HEK293 (cell line): Measurements from ENCODE around the gene SYDE2.

ENCODE experiments used
- BCL11B ChIP-seq: fragments of 450-650 bp; formaldehyde crosslinking; IDR thresholded peaks from 2 replicates; pipeline ENCODE4 v1.5.1; 2016; ENCODE audit warnings: low read depth, missing biosample characterization, missing genetic modification characterization
- KLF16 ChIP-seq: fragments of 450-650 bp; formaldehyde crosslinking; IDR thresholded peaks from 2 replicates; pipeline ENCODE4 v1.5.1; 2017; ENCODE audit warnings: missing biosample characterization, missing genetic modification characterization
- KLF7 ChIP-seq: fragments of 450-650 bp; formaldehyde crosslinking; IDR thresholded peaks from 2 replicates; pipeline ENCODE4 v1.5.1; 2016; ENCODE audit warnings: missing biosample characterization, missing genetic modification characterization, borderline replicate concordance
- MZF1 ChIP-seq: fragments of 450-650 bp; formaldehyde crosslinking; IDR thresholded peaks from 2 replicates; pipeline ENCODE4 v1.5.1; 2017; ENCODE audit warnings: missing biosample characterization, missing genetic modification characterization, borderline replicate concordance
- ZBTB20 ChIP-seq: fragments of 450-650 bp; formaldehyde crosslinking; IDR thresholded peaks from 2 replicates; pipeline ENCODE4 v1.5.1; 2016; ENCODE audit warnings: missing biosample characterization, missing genetic modification characterization
- ZFHX2 ChIP-seq: fragments of 450-650 bp; formaldehyde crosslinking; conservative IDR thresholded peaks from 2 replicates; pipeline ENCODE4 v1.5.1; 2016; ENCODE audit warnings: missing biosample characterization, missing genetic modification characterization
- ZNF10 ChIP-seq: fragments of 450-650 bp; formaldehyde crosslinking; IDR thresholded peaks from 2 replicates; pipeline ENCODE4 v1.5.1; 2017; ENCODE audit warnings: missing biosample characterization, missing genetic modification characterization
- ZNF132 ChIP-seq: fragments of 450-650 bp; formaldehyde crosslinking; IDR thresholded peaks from 2 replicates; pipeline ENCODE4 v1.5.1; 2017; ENCODE audit warnings: missing biosample characterization, missing genetic modification characterization, borderline replicate concordance
- ZNF426 ChIP-seq: fragments of 450-650 bp; formaldehyde crosslinking; IDR thresholded peaks from 2 replicates; pipeline ENCODE4 v1.5.1; 2017; ENCODE audit warnings: missing biosample characterization, missing genetic modification characterization, mild to moderate bottlenecking, inconsistent platforms, moderate library complexity
- ZNF521 ChIP-seq: fragments of 450-650 bp; formaldehyde crosslinking; IDR thresholded peaks from 2 replicates; pipeline ENCODE4 v1.5.1; 2017; ENCODE audit warnings: missing biosample characterization, mild to moderate bottlenecking, missing genetic modification characterization
- ZNF585B ChIP-seq: fragments of 450-650 bp; formaldehyde crosslinking; IDR thresholded peaks from 2 replicates; pipeline ENCODE4 v1.5.1; 2016; ENCODE audit warnings: missing biosample characterization, missing genetic modification characterization
- ZNF624 ChIP-seq: fragments of 450-650 bp; formaldehyde crosslinking; IDR thresholded peaks from 2 replicates; pipeline ENCODE4 v1.5.1; 2017; ENCODE audit warnings: missing biosample characterization, missing genetic modification characterization
- ZNF707 ChIP-seq: fragments of 450-650 bp; formaldehyde crosslinking; IDR thresholded peaks from 2 replicates; pipeline ENCODE4 v1.5.1; 2016; ENCODE audit warnings: missing biosample characterization, missing genetic modification characterization
- ZNF785 ChIP-seq: fragments of 450-650 bp; formaldehyde crosslinking; IDR thresholded peaks from 2 replicates; pipeline ENCODE4 v1.5.1; 2016; ENCODE audit warnings: missing biosample characterization, missing genetic modification characterization
- ZNF843 ChIP-seq: fragments of 450-650 bp; formaldehyde crosslinking; IDR thresholded peaks from 2 replicates; pipeline ENCODE4 v1.5.1; 2016; ENCODE audit warnings: missing biosample characterization, missing genetic modification characterization
- TF ChIP-seq, protein P1 (sequence below): fragments of 450-650 bp; formaldehyde crosslinking; IDR thresholded peaks from 2 replicates; pipeline ENCODE4 v1.5.1; 2016; ENCODE audit warnings: missing biosample characterization, missing genetic modification characterization, borderline replicate concordance
- TF ChIP-seq, protein P2 (sequence below): fragments of 450-650 bp; formaldehyde crosslinking; conservative IDR thresholded peaks from 2 replicates; pipeline ENCODE4 v1.5.1; 2016; ENCODE audit warnings: low read depth, missing biosample characterization, missing genetic modification characterization
- TF ChIP-seq, protein P3 (sequence below): fragments of 450-650 bp; formaldehyde crosslinking; IDR thresholded peaks from 2 replicates; pipeline ENCODE4 v1.5.1; 2016; ENCODE audit warnings: missing biosample characterization, missing genetic modification characterization
- TF ChIP-seq, protein P4 (sequence below): fragments of 450-650 bp; formaldehyde crosslinking; IDR thresholded peaks from 2 replicates; pipeline ENCODE4 v1.5.1; 2017; ENCODE audit warnings: missing biosample characterization, missing genetic modification characterization
- TF ChIP-seq, protein P5 (sequence below): fragments of 450-650 bp; formaldehyde crosslinking; IDR thresholded peaks from 2 replicates; pipeline ENCODE4 v1.5.1; 2016; ENCODE audit warnings: missing biosample characterization, missing genetic modification characterization, low read depth
- TF ChIP-seq, protein P6 (sequence below): fragments of 450-650 bp; IDR thresholded peaks from 2 replicates; pipeline ENCODE4 v1.5.1; 2018; ENCODE audit warnings: missing biosample characterization, mild to moderate bottlenecking, missing genetic modification characterization

Gene SYDE2

DNA sequence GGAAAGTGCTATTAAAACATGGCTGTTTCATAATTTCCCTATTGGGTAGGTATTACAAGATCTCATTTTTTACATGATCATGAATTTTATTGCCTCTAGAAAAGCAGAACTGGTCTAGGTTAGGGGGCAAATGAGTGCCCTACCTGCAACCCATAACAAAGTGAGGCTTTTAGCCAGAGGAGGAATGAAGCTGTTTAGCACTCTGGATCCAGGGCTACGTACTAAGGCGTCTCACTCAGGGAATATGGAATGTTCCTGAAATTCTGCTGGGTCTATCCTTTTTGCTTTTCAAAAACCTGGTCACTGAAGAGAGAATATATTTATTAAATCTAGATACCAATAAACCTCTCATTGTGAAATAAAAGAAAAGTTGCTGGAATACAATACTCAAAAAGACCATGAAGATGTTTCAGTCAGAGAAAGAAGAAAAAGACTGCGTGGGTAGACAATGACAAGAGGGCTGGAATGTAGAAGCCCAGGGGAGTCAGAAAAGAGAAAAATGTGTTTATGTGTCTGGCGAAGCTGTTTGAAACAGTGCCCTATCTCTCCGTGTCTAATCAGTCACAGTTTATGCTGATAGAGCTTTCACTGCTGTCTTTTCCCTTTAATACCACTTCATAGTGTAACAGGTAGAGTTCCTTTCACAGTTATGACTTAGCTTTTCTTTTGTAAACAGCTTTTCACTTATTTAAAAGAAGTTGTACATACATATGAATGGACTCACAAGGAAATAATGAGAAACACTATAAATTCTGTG, 25.0 kb upstream of the SYDE2 start (continued):
- TF ChIP-seq ZNF707, result no peak
- TF ChIP-seq ZNF521 (tag by site-specific recombination), result no peak
- TF ChIP-seq ZNF426 (tag by site-specific recombination), result no peak
- TF ChIP-seq, protein P1, sequence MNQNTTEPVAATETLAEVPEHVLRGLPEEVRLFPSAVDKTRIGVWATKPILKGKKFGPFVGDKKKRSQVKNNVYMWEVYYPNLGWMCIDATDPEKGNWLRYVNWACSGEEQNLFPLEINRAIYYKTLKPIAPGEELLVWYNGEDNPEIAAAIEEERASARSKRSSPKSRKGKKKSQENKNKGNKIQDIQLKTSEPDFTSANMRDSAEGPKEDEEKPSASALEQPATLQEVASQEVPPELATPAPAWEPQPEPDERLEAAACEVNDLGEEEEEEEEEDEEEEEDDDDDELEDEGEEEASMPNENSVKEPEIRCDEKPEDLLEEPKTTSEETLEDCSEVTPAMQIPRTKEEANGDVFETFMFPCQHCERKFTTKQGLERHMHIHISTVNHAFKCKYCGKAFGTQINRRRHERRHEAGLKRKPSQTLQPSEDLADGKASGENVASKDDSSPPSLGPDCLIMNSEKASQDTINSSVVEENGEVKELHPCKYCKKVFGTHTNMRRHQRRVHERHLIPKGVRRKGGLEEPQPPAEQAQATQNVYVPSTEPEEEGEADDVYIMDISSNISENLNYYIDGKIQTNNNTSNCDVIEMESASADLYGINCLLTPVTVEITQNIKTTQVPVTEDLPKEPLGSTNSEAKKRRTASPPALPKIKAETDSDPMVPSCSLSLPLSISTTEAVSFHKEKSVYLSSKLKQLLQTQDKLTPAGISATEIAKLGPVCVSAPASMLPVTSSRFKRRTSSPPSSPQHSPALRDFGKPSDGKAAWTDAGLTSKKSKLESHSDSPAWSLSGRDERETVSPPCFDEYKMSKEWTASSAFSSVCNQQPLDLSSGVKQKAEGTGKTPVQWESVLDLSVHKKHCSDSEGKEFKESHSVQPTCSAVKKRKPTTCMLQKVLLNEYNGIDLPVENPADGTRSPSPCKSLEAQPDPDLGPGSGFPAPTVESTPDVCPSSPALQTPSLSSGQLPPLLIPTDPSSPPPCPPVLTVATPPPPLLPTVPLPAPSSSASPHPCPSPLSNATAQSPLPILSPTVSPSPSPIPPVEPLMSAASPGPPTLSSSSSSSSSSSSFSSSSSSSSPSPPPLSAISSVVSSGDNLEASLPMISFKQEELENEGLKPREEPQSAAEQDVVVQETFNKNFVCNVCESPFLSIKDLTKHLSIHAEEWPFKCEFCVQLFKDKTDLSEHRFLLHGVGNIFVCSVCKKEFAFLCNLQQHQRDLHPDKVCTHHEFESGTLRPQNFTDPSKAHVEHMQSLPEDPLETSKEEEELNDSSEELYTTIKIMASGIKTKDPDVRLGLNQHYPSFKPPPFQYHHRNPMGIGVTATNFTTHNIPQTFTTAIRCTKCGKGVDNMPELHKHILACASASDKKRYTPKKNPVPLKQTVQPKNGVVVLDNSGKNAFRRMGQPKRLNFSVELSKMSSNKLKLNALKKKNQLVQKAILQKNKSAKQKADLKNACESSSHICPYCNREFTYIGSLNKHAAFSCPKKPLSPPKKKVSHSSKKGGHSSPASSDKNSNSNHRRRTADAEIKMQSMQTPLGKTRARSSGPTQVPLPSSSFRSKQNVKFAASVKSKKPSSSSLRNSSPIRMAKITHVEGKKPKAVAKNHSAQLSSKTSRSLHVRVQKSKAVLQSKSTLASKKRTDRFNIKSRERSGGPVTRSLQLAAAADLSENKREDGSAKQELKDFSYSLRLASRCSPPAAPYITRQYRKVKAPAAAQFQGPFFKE, result no peak
- no peak for TF ChIP-seq BCL11B (tag by site-specific recombination)
- TF ChIP-seq ZNF585B (tag by site-specific recombination), result no peak
- no peak; the same call in 1 of the 2 replicates for TF ChIP-seq ZFHX2 (tag by site-specific recombination)
- TF ChIP-seq ZBTB20, result no peak
- TF ChIP-seq ZNF10 (tag by site-specific recombination), result peak; percentile 48
- TF ChIP-seq, protein P2, sequence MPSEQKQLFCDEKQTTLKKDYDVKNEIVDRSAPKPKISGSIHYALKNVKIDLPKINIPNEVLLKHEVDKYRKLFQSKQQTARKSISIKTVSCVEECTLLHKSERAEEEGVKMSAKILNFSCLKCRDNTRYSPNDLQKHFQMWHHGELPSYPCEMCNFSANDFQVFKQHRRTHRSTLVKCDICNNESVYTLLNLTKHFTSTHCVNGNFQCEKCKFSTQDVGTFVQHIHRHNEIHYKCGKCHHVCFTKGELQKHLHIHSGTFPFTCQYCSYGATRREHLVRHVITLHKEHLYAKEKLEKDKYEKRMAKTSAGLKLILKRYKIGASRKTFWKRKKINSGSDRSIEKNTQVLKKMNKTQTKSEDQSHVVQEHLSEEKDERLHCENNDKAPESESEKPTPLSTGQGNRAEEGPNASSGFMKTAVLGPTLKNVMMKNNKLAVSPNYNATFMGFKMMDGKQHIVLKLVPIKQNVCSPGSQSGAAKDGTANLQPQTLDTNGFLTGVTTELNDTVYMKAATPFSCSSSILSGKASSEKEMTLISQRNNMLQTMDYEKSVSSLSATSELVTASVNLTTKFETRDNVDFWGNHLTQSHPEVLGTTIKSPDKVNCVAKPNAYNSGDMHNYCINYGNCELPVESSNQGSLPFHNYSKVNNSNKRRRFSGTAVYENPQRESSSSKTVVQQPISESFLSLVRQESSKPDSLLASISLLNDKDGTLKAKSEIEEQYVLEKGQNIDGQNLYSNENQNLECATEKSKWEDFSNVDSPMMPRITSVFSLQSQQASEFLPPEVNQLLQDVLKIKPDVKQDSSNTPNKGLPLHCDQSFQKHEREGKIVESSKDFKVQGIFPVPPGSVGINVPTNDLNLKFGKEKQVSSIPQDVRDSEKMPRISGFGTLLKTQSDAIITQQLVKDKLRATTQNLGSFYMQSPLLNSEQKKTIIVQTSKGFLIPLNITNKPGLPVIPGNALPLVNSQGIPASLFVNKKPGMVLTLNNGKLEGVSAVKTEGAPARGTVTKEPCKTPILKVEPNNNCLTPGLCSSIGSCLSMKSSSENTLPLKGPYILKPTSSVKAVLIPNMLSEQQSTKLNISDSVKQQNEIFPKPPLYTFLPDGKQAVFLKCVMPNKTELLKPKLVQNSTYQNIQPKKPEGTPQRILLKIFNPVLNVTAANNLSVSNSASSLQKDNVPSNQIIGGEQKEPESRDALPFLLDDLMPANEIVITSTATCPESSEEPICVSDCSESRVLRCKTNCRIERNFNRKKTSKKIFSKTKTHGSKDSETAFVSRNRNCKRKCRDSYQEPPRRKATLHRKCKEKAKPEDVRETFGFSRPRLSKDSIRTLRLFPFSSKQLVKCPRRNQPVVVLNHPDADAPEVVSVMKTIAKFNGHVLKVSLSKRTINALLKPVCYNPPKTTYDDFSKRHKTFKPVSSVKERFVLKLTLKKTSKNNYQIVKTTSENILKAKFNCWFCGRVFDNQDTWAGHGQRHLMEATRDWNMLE (tag by site-specific recombination), result no peak
- TF ChIP-seq, protein P3, sequence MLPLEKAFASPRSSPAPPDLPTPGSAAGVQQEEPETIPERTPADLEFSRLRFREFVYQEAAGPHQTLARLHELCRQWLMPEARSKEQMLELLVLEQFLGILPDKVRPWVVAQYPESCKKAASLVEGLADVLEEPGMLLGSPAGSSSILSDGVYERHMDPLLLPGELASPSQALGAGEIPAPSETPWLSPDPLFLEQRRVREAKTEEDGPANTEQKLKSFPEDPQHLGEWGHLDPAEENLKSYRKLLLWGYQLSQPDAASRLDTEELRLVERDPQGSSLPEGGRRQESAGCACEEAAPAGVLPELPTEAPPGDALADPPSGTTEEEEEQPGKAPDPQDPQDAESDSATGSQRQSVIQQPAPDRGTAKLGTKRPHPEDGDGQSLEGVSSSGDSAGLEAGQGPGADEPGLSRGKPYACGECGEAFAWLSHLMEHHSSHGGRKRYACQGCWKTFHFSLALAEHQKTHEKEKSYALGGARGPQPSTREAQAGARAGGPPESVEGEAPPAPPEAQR (tag by site-specific recombination), result no peak
- TF ChIP-seq, protein P4, sequence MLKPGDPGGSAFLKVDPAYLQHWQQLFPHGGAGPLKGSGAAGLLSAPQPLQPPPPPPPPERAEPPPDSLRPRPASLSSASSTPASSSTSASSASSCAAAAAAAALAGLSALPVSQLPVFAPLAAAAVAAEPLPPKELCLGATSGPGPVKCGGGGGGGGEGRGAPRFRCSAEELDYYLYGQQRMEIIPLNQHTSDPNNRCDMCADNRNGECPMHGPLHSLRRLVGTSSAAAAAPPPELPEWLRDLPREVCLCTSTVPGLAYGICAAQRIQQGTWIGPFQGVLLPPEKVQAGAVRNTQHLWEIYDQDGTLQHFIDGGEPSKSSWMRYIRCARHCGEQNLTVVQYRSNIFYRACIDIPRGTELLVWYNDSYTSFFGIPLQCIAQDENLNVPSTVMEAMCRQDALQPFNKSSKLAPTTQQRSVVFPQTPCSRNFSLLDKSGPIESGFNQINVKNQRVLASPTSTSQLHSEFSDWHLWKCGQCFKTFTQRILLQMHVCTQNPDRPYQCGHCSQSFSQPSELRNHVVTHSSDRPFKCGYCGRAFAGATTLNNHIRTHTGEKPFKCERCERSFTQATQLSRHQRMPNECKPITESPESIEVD, result peak; percentile 97
- TF ChIP-seq ZNF785 (tag by site-specific recombination), result no peak
- peak; percentile 23; the same call in 1 of the 2 replicates for TF ChIP-seq MZF1
- TF ChIP-seq, protein P5, sequence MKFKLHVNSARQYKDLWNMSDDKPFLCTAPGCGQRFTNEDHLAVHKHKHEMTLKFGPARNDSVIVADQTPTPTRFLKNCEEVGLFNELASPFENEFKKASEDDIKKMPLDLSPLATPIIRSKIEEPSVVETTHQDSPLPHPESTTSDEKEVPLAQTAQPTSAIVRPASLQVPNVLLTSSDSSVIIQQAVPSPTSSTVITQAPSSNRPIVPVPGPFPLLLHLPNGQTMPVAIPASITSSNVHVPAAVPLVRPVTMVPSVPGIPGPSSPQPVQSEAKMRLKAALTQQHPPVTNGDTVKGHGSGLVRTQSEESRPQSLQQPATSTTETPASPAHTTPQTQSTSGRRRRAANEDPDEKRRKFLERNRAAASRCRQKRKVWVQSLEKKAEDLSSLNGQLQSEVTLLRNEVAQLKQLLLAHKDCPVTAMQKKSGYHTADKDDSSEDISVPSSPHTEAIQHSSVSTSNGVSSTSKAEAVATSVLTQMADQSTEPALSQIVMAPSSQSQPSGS, result no peak
- TF ChIP-seq ZNF132 (tag by site-specific recombination), result no peak
- TF ChIP-seq KLF7 (tag by site-specific recombination), result no peak
- no peak for TF ChIP-seq KLF16 (tag by site-specific recombination)
- no peak for TF ChIP-seq ZNF624
- peak; percentile 56 for TF ChIP-seq ZNF843 (tag by site-specific recombination)
- TF ChIP-seq, protein P6, sequence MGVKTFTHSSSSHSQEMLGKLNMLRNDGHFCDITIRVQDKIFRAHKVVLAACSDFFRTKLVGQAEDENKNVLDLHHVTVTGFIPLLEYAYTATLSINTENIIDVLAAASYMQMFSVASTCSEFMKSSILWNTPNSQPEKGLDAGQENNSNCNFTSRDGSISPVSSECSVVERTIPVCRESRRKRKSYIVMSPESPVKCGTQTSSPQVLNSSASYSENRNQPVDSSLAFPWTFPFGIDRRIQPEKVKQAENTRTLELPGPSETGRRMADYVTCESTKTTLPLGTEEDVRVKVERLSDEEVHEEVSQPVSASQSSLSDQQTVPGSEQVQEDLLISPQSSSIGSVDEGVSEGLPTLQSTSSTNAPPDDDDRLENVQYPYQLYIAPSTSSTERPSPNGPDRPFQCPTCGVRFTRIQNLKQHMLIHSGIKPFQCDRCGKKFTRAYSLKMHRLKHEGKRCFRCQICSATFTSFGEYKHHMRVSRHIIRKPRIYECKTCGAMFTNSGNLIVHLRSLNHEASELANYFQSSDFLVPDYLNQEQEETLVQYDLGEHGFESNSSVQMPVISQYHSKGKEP (tag by site-specific recombination), result no peak
